ENCODE measurements around the gene AGAP1.

DNA sequence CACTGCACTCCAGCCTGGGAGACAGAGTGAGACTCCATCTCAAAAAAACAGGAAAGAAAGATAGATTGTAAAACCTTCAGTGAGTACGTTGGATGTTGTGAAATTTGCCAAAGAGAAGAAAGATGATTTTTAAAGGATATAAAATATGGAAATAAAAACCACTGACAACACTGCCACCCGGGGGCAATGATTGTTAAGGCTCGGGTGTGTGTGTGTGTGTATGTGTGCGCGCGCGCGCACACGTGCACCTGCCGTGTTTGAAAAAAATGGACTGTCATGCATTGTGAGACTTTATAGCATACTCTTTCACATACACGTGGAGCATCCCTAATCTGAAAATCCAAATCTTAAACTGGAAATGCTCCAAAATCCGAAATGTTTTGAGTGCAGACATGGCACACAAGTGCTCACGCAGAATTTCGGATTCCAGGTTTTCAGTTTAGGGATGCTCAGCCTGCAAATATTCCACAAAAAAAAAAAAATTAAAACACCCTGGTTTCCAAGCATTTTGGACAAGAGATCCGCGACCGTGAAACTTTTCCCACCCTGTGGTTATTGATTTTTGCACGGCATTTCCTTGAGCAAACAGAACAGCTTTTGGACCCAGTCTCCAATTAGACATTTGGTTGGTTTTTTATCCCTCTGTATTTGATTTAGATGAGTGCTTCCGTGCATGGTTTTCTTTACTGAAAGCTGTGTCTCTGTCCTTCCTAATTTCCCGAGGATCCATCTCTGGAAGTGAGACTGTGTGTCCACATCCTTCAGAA lies 269.2 kb downstream of the AGAP1 start:
- TF ChIP-seq POLR2AphosphoS5 (IDR thresholded peaks at IDR 0.05) = no peak
- TF ChIP-seq, protein P1, sequence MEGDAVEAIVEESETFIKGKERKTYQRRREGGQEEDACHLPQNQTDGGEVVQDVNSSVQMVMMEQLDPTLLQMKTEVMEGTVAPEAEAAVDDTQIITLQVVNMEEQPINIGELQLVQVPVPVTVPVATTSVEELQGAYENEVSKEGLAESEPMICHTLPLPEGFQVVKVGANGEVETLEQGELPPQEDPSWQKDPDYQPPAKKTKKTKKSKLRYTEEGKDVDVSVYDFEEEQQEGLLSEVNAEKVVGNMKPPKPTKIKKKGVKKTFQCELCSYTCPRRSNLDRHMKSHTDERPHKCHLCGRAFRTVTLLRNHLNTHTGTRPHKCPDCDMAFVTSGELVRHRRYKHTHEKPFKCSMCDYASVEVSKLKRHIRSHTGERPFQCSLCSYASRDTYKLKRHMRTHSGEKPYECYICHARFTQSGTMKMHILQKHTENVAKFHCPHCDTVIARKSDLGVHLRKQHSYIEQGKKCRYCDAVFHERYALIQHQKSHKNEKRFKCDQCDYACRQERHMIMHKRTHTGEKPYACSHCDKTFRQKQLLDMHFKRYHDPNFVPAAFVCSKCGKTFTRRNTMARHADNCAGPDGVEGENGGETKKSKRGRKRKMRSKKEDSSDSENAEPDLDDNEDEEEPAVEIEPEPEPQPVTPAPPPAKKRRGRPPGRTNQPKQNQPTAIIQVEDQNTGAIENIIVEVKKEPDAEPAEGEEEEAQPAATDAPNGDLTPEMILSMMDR (IDR thresholded peaks at IDR 0.05) = no peak

All from sigmoid colon (tissue), 4 donors.